Breast epithelium (tissue), 3 donors: ENCODE measurements around the gene KRCC1.

Experiments used
- CTCF ChIP-seq, 3 donors: fragments of 450-650 bp; IDR thresholded peaks; one replicate each; pipeline ENCODE4 v1.5.1; 2016 to 2017; ENCODE audit warnings: antibody characterized with exemption in 3 of 3, mild to moderate bottlenecking in 3 of 3, moderate library complexity in 3 of 3
- POLR2A ChIP-seq: fragments of 450-650 bp; IDR thresholded peaks from one replicate; pipeline ENCODE4 v1.6.1; 2016; ENCODE audit warnings: antibody characterized with exemption, mild to moderate bottlenecking, moderate library complexity

DNA sequence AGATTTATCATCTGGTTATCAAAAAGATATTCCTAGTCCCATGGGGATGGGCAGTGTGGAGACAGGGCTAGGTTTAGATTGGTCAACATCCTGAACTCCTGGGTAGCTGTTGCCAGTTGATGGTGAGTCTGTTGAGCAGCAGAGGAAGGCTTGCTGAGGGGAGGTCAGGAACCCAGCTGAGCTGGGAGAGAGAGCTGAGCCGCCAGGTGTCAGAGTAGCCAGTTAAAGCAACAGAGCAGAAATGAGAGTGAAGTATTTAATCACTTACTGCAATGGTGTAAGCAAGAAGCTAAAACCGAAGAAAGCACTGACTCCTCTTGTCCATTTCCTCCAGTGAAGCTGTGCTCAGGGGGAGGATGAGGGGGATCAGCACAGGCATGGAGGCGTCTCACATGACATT, 41.6 kb upstream of the KRCC1 start:
- TF ChIP-seq CTCF (IDR thresholded peaks at IDR 0.05): no peak
- no peak for TF ChIP-seq POLR2A
